Endometrial microvascular endothelial cells (primary cell): ENCODE data around the gene CCDC88C. TPM values are rescaled to one million over a fixed set of nuclear protein-coding genes. Genes with fewer than 3 reads are reported as not detected.

Experiments
- in situ Hi-C: cut with HindIII; loops from 2 replicates; pipeline ENCODE4 v1.10.0; 2017; ENCODE audit warnings: low sequenced_read_pairs, low pct_unique_long_range_greater_than_20kb; ENCODE audit errors: inconsistent ontology term
- total RNA-seq: library from RNA; depleted of rRNA; stranded (reverse); fragments of >200 nt; gene quantifications from one replicate; pipeline ENCODE4 v1.2.3, GENCODE V29; 2015; ENCODE audit errors: inconsistent ontology term

The CCDC88C gene
- total RNA-seq, 1 donor from 2014 or later = 7.2 TPM

- in situ Hi-C loops = loop anchor here (25.0 kb wide), 4 partner anchors 123 to 377 kb away; partner anchors contain the start of genes CCDC88C and RPS6KA5
These were observed 128.2 kb downstream of the CCDC88C start for GRCh38 chr14:91289464-91289863.

GRCh38 chr14:91288876-91289275, 128.7 kb downstream of the CCDC88C start:
- in situ Hi-C loops = loop anchor here (25.0 kb wide), 4 partner anchors 123 to 377 kb away; partner anchors contain the start of genes CCDC88C and RPS6KA5

- in situ Hi-C loops = loop anchor here (25.0 kb wide), 4 partner anchors 124 to 374 kb away; partner anchors contain the start of genes CCDC88C and RPS6KA5
These were observed 131.1 kb downstream of the CCDC88C start for GRCh38 chr14:91286530-91286937.

GRCh38 chr14:91284791-91285548, 132.7 kb downstream of the CCDC88C start:
- in situ Hi-C loops = loop anchor here (25.0 kb wide), 4 partner anchors 123 to 373 kb away; partner anchors contain the start of genes CCDC88C and RPS6KA5

- in situ Hi-C loops = loop anchor here (25.0 kb wide), 4 partner anchors 122 to 372 kb away; partner anchors contain the start of genes CCDC88C and RPS6KA5
These were observed 133.4 kb downstream of the CCDC88C start for GRCh38 chr14:91284146-91284790.

GRCh38 chr14:91283666-91284065, 134.0 kb downstream of the CCDC88C start:
- in situ Hi-C loops = loop anchor here (25.0 kb wide), 4 partner anchors 121 to 371 kb away; partner anchors contain the start of genes CCDC88C and RPS6KA5

- in situ Hi-C loops = loop anchor here (25.0 kb wide), 4 partner anchors 121 to 371 kb away; partner anchors contain the start of genes CCDC88C and RPS6KA5
These were observed 134.5 kb downstream of the CCDC88C start for GRCh38 chr14:91282954-91283645.

- in situ Hi-C loops = loop anchor here (25.0 kb wide), 4 partner anchors 119 to 369 kb away; partner anchors contain the start of genes CCDC88C and RPS6KA5
These were observed 136.3 kb downstream of the CCDC88C start for GRCh38 chr14:91281346-91281745.

- in situ Hi-C loops = loop anchor here (25.0 kb wide), 4 partner anchors 118 to 368 kb away; partner anchors contain the start of genes CCDC88C and RPS6KA5
These were observed 137.5 kb downstream of the CCDC88C start for GRCh38 chr14:91280129-91280528.

- in situ Hi-C loops = loop anchor here (25.0 kb wide), 4 partner anchors 117 to 367 kb away; partner anchors contain the start of genes CCDC88C and RPS6KA5
These were observed 138.3 kb downstream of the CCDC88C start for GRCh38 chr14:91279354-91279753.

GRCh38 chr14:91278383-91278715, 139.3 kb downstream of the CCDC88C start:
- in situ Hi-C loops = loop anchor here (25.0 kb wide), 4 partner anchors 116 to 366 kb away; partner anchors contain the start of genes CCDC88C and RPS6KA5

GRCh38 chr14:91277546-91278382, 139.9 kb downstream of the CCDC88C start:
- in situ Hi-C loops = loop anchor here (25.0 kb wide), 4 partner anchors 115 to 365 kb away; partner anchors contain the start of genes CCDC88C and RPS6KA5

GRCh38 chr14:91274796-91275195, 142.8 kb downstream of the CCDC88C start:
- in situ Hi-C loops = loop anchor here (25.0 kb wide), 4 partner anchors 112 to 362 kb away; partner anchors contain the start of genes CCDC88C and RPS6KA5

- in situ Hi-C loops = no loop called here
These were observed 143.7 kb downstream of the CCDC88C start for GRCh38 chr14:91273885-91274273.

GRCh38 chr14:91273273-91273884, 144.2 kb downstream of the CCDC88C start:
- in situ Hi-C loops = no loop called here

- in situ Hi-C loops = no loop called here
These were observed 145.0 kb downstream of the CCDC88C start for GRCh38 chr14:91272341-91273272.
